GM12878 (cell line): ENCODE data around the gene SLC24A3. TPM values are rescaled to one million over a fixed set of nuclear protein-coding genes. Genes with fewer than 3 reads are reported as not detected.

Experiments used
- ATAC-seq: fragments of 200-7000 bp; cut with Tn5 transposase; 3 replicates; pipeline ENCODE4 v1.9.1; 2020; ENCODE audit warnings: mild to moderate bottlenecking, moderate library complexity
- BruUV-seq: library from RNA; stranded (reverse); fragments of 400-500 nt; replicated peaks from 2 replicates; lab custom pipeline; 2021; lab: Mats Ljungman, UMichigan
- CTCF ChIA-PET: fragments of 300-600 bp; sonication (Branson Sonifier 250); formaldehyde crosslinking; extraction: SDS; loops from one replicate; lab custom pipeline; 2021; ENCODE audit warnings: inconsistent platforms; lab: Yijun Ruan, JAX
- POLR2A ChIA-PET: fragments of 350-600 bp; formaldehyde crosslinking; extraction: SDS; loops from one replicate; lab custom pipeline; 2021; ENCODE audit warnings: inconsistent platforms; lab: Charles Lee
- RAD21 ChIA-PET: fragments of 300-600 bp; sonication (Branson Sonifier 250); formaldehyde crosslinking; loops from one replicate; lab custom pipeline; 2023; ENCODE audit warnings: antibody characterized with exemption; ENCODE audit not compliant: unreplicated experiment; lab: Charles Lee
- SMC1A ChIA-PET: fragments of 300-600 bp; sonication (Branson Sonifier 250); formaldehyde crosslinking; loops from one replicate; lab custom pipeline; 2023; ENCODE audit not compliant: unreplicated experiment, uncharacterized antibody; lab: Charles Lee
- DNase-seq: peaks from one replicate; pipeline ENCODE4 v3.0.0-alpha.2; 2011; ENCODE audit warnings: low read depth, low spot score
- FAIRE-seq: peaks from 3 replicates; lab custom pipeline; 2011; peaks lifted over from hg19 to GRCh38; lab: Jason Lieb, UNC
- H2AFZ ChIP-seq: 2 replicates; pipeline ENCODE4 v1.6.0; 2011; ENCODE audit warnings: low read depth, low read length, control low read depth; ENCODE audit not compliant: control insufficient read depth
- H3K27ac ChIP-seq: 2 replicates; pipeline ENCODE4 v1.5.1; 2011; ENCODE audit warnings: control low read depth; ENCODE audit not compliant: control insufficient read depth, insufficient read depth
- H3K27me3 ChIP-seq, 2 experiments: replicated peaks in 1 of 2; 2 replicates each; pipeline versions ENCODE4 v1.6.0 to v1.6.1; 2011; ENCODE audit warnings: low read length in 1 of 2; ENCODE audit not compliant: control insufficient read depth in 2 of 2, insufficient read depth in 2 of 2
- H3K36me3 ChIP-seq, 2 experiments: 2 replicates each; pipeline ENCODE4 v1.5.1; 2011; ENCODE audit warnings: low read length in 1 of 2; ENCODE audit not compliant: control insufficient read depth in 2 of 2, insufficient read depth in 2 of 2
- H3K4me1 ChIP-seq: 2 replicates; pipeline ENCODE4 v1.6.1; 2011; ENCODE audit warnings: mild to moderate bottlenecking, low read length, moderate library complexity, mixed read lengths; ENCODE audit not compliant: control insufficient read depth, insufficient read depth
- H3K4me2 ChIP-seq: 2 replicates; pipeline ENCODE4 v1.6.0; 2011; ENCODE audit warnings: control low read depth; ENCODE audit not compliant: control insufficient read depth, insufficient read depth
- H3K4me3 ChIP-seq: fragments of 200-600 bp; sonication (generic); 2 replicates; pipeline ENCODE4 v1.5.1; 2016
- H3K79me2 ChIP-seq: 2 replicates; pipeline ENCODE4 v1.6.0; 2011; ENCODE audit warnings: low read length; ENCODE audit not compliant: control insufficient read depth, insufficient read depth
- H3K9ac ChIP-seq: 2 replicates; pipeline ENCODE4 v1.8.0; 2011; ENCODE audit warnings: low read length, control low read depth, mixed read lengths; ENCODE audit not compliant: control insufficient read depth, insufficient read depth
- H3K9me3 ChIP-seq: replicated peaks from 3 replicates; pipeline ENCODE4 v1.5.1; 2011; ENCODE audit warnings: mild to moderate bottlenecking, low read length; ENCODE audit not compliant: control insufficient read depth, insufficient read depth
- H4K20me1 ChIP-seq: 2 replicates; pipeline ENCODE4 v1.6.0; 2011; ENCODE audit not compliant: control insufficient read depth, insufficient read depth
- CHD1 ChIP-seq: IDR thresholded peaks from 2 replicates; pipeline ENCODE4 v1.6.1; 2012; ENCODE audit warnings: low read depth, low read length, improper control_type of control experiment
- CHD4 ChIP-seq: fragments of 200-600 bp; sonication (generic); IDR thresholded peaks from 2 replicates; pipeline ENCODE4 v1.6.1; 2016; ENCODE audit warnings: mild to moderate bottlenecking
- EP300 ChIP-seq, 2 experiments: fragments of 150-350 bp in 1 of 2; IDR thresholded peaks; 2 replicates each; pipeline ENCODE4 v1.6.1; 2011 to 2012; ENCODE audit warnings: low read depth in 2 of 2, low read length in 2 of 2, borderline replicate concordance in 1 of 2, improper control_type of control experiment in 1 of 2, inconsistent platforms in 1 of 2; ENCODE audit not compliant: control insufficient read depth in 1 of 2
- ETV6 ChIP-seq, 2 experiments: fragments of 450-650 bp in 1 of 2; IDR thresholded peaks in 1 of 2; conservative IDR thresholded peaks in 1 of 2; 2 replicates each; pipeline ENCODE4 v1.6.1; 2014; ENCODE audit warnings: antibody characterized with exemption in 1 of 2, borderline replicate concordance in 1 of 2, low read depth in 1 of 2, mild to moderate bottlenecking in 1 of 2, moderate library complexity in 1 of 2
- FOXM1 ChIP-seq: IDR thresholded peaks from 2 replicates; pipeline ENCODE4 v1.6.1; 2012; ENCODE audit warnings: low read depth, mild to moderate bottlenecking, inconsistent platforms, low read length, moderate library complexity
- KDM1A ChIP-seq: fragments of 200-600 bp; sonication (generic); IDR thresholded peaks from 2 replicates; pipeline ENCODE4 v1.6.1; 2016; ENCODE audit warnings: borderline replicate concordance
- SP1 ChIP-seq: IDR thresholded peaks from one replicate; pipeline ENCODE4 v1.6.1; 2011; ENCODE audit warnings: low read depth, low read length
- TCF3 ChIP-seq: IDR thresholded peaks from 2 replicates; pipeline ENCODE4 v1.6.1; 2012; ENCODE audit warnings: low read depth, mild to moderate bottlenecking, low read length, borderline replicate concordance; ENCODE audit not compliant: insufficient read depth
- YY1 ChIP-seq: IDR thresholded peaks from 2 replicates; pipeline ENCODE4 v1.6.1; 2011; ENCODE audit warnings: low read depth, mild to moderate bottlenecking, low read length
- WGBS: methylation state at CpG from one replicate; pipeline ENCODE4 v1.1.6; 2016; ENCODE audit warnings: low lambda C conversion rate; ENCODE audit not compliant: insufficient replicate concordance, insufficient coverage; ENCODE audit errors: missing lambda C conversion rate; 5-methylcytosine and 5-hydroxymethylcytosine counted together
- in situ Hi-C: fragments of 300-500 bp; cut with MboI; formaldehyde crosslinking; loops from 9 replicates; pipeline ENCODE4 v1.14.3; 2018; ENCODE audit warnings: mixed read lengths
- intact Hi-C: fragments of 100-400 bp; cut with micrococcal nuclease; formaldehyde crosslinking; loops from one replicate; pipeline ENCODE4 v1.14.2; 2022; ENCODE audit not compliant: unreplicated experiment
- polyA plus RNA-seq, 11 experiments: library from polyadenylated mRNA; depleted of rRNA in 4 of 11; unstranded in 6 of 11; stranded (reverse) in 5 of 11; fragments of >200 nt; fragmentation: Nextera tagmentation in 4 of 11; fragmentation: Illumina TruSeq in 1 of 11; extraction: Ambion mirVana in 4 of 11; extraction: Trizol in 1 of 11; gene quantifications; 1 replicate in 1 of 11; 2 replicates in 10 of 11; pipeline versions ENCODE4 v1.2.1 to v1.2.3, GENCODE V29; 2011 to 2016; ENCODE audit warnings: inconsistent platforms in 2 of 11, missing spikeins in 2 of 11, low read depth in 1 of 11
- total RNA-seq, 4 experiments: library from RNA; depleted of rRNA in 3 of 4; stranded (reverse); fragments of >200 nt in 3 of 4; fragmentation: Illumina TruSeq in 1 of 4; extraction: Trizol in 1 of 4; gene quantifications; 2 replicates each; pipeline versions ENCODE4 v1.2.1 to v1.2.3, GENCODE V29; 2013 to 2021
- TF ChIP-seq, protein P1 (sequence below): fragments of 150-350 bp; IDR thresholded peaks from 2 replicates; pipeline ENCODE4 v1.6.1; 2014; ENCODE audit warnings: mild to moderate bottlenecking, low read depth, low read length
- TF ChIP-seq, protein P2 (sequence below): fragments of 450-650 bp; IDR thresholded peaks from 2 replicates; pipeline ENCODE4 v1.6.1; 2017; ENCODE audit warnings: borderline replicate concordance

The SLC24A3 gene
- total and polyA plus RNA-seq, 10 of the 15 experiments (the other 5 are each of a cell fraction or from before 2014, with no cell fraction given), result 0.04 TPM; not detected in 9

- FAIRE-seq (no peak), DNase-seq (no peak), ATAC-seq (no peak)
- Histone ChIP-seq H3K79me2 (no peaks in the 10 kb centered on the region), H3K9ac (no peak overlapping the region), H2AFZ (no peak overlapping the region), H3K4me3 (no peak overlapping the region), H3K9me3 (no peaks in the 10 kb centered on the region), H4K20me1 (no peaks in the 10 kb centered on the region), H3K27me3 (no peaks in the 10 kb centered on the region), H3K36me3 (no peaks in the 10 kb centered on the region), H3K27ac (no peak overlapping the region), H3K4me1 (no peaks in the 10 kb centered on the region), H3K4me2 (no peak overlapping the region)
- SMC1A ChIA-PET, result no interaction called here
- POLR2A ChIA-PET, result no interaction called here
- RAD21 ChIA-PET, result no interaction called here
- 29% methylated on average over 5 of the region's 5 CpGs for WGBS
- in situ Hi-C loops (no loop called here), intact Hi-C loops (no loop called here)
- no TSS peak for BruUV-seq
- no peak for TF ChIP-seq CHD1
- no peak for TF ChIP-seq SP1
- no peak for TF ChIP-seq CHD4
- TF ChIP-seq KDM1A, result no peak
- TF ChIP-seq, protein P1, sequence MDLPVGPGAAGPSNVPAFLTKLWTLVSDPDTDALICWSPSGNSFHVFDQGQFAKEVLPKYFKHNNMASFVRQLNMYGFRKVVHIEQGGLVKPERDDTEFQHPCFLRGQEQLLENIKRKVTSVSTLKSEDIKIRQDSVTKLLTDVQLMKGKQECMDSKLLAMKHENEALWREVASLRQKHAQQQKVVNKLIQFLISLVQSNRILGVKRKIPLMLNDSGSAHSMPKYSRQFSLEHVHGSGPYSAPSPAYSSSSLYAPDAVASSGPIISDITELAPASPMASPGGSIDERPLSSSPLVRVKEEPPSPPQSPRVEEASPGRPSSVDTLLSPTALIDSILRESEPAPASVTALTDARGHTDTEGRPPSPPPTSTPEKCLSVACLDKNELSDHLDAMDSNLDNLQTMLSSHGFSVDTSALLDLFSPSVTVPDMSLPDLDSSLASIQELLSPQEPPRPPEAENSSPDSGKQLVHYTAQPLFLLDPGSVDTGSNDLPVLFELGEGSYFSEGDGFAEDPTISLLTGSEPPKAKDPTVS, result no peak
- TF ChIP-seq ETV6 (conservative IDR thresholded peaks at IDR 0.05 in 1 of 2, IDR thresholded peaks at IDR 0.05 in 1 of 2; ENCODE audit: borderline replicate concordance in 1 of 2, low read depth in 1 of 2), result no peak
- TF ChIP-seq YY1, result no peak
- no peak for TF ChIP-seq FOXM1
- TF ChIP-seq, protein P2, sequence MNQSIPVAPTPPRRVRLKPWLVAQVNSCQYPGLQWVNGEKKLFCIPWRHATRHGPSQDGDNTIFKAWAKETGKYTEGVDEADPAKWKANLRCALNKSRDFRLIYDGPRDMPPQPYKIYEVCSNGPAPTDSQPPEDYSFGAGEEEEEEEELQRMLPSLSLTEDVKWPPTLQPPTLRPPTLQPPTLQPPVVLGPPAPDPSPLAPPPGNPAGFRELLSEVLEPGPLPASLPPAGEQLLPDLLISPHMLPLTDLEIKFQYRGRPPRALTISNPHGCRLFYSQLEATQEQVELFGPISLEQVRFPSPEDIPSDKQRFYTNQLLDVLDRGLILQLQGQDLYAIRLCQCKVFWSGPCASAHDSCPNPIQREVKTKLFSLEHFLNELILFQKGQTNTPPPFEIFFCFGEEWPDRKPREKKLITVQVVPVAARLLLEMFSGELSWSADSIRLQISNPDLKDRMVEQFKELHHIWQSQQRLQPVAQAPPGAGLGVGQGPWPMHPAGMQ, result no peak
- TF ChIP-seq TCF3, result no peak
- TF ChIP-seq EP300 (IDR thresholded peaks at IDR 0.05; ENCODE audit: borderline replicate concordance in 1 of 2, control insufficient read depth in 1 of 2, low read depth in 2 of 2, low read length in 2 of 2), result no peak
- CTCF ChIA-PET, result interaction anchor here (0.8 kb wide), 1 partner anchor 160 kb away, joined by 3 read pairs; no protein-coding TSS in a partner anchor
Measured at GRCh38 chr20:19508449-19508848, 296.0 kb downstream of the SLC24A3 start.
